Measurements from ENCODE around the gene CASP2.

CASP2 gene

GRCh38 chr7:143322760-143323633 lies 34.8 kb downstream of the CASP2 start:
- Mint-ChIP-seq H3K27ac (no peak overlapping the region), H3K4me1 (ENCODE audit: low read depth) (peaks cover 8% of the 10 kb centered on the region), H3K36me3 (ENCODE audit: low read depth) (no peaks in the 10 kb centered on the region), H3K27me3 (no peaks in the 10 kb centered on the region), H3K9me3 (no peaks in the 10 kb centered on the region), H3K4me3 (no peak overlapping the region)

- H3K27ac Mint-ChIP-seq: no peak overlapping the region
- no peaks in the 10 kb centered on the region for H3K36me3 Mint-ChIP-seq (ENCODE audit: low read depth)
- H3K9me3 Mint-ChIP-seq: no peaks in the 10 kb centered on the region
- H3K4me3 Mint-ChIP-seq: no peak overlapping the region
- peaks cover 8% of the 10 kb centered on the region for H3K4me1 Mint-ChIP-seq (ENCODE audit: low read depth)
- no peaks in the 10 kb centered on the region for H3K27me3 Mint-ChIP-seq
These were observed 35.5 kb downstream of the CASP2 start for GRCh38 chr7:143323653-143324052.

GRCh38 chr7:143325240-143325639 lies 37.1 kb downstream of the CASP2 start:
- Mint-ChIP-seq H3K27ac (no peak overlapping the region), H3K4me1 (ENCODE audit: low read depth) (peaks cover 8% of the 10 kb centered on the region), H3K36me3 (ENCODE audit: low read depth) (no peaks in the 10 kb centered on the region), H3K4me3 (no peak overlapping the region), H3K9me3 (no peaks in the 10 kb centered on the region), H3K27me3 (no peaks in the 10 kb centered on the region)

- Mint-ChIP-seq H3K9me3 (no peaks in the 10 kb centered on the region), H3K4me1 (ENCODE audit: low read depth) (peaks cover 8% of the 10 kb centered on the region), H3K36me3 (ENCODE audit: low read depth) (no peaks in the 10 kb centered on the region), H3K27me3 (no peaks in the 10 kb centered on the region), H3K4me3 (no peak overlapping the region), H3K27ac (peak overlapping the region; percentile 10)
These were observed 39.8 kb downstream of the CASP2 start for GRCh38 chr7:143327903-143328302.

- H3K27ac Mint-ChIP-seq: no peak overlapping the region
- no peak overlapping the region for H3K4me3 Mint-ChIP-seq
- H3K9me3 Mint-ChIP-seq: no peaks in the 10 kb centered on the region
These were observed 41.5 kb downstream of the CASP2 start for GRCh38 chr7:143329471-143330170.

GRCh38 chr7:143331179-143331801 lies 43.1 kb downstream of the CASP2 start:
- no peaks in the 10 kb centered on the region for H3K36me3 Mint-ChIP-seq (ENCODE audit: low read depth)
- no peaks in the 10 kb centered on the region for H3K9me3 Mint-ChIP-seq
- H3K4me1 Mint-ChIP-seq (ENCODE audit: low read depth): no peaks in the 10 kb centered on the region
- H3K27me3 Mint-ChIP-seq: peaks cover 4% of the 10 kb centered on the region
- H3K27ac Mint-ChIP-seq: no peak overlapping the region
- no peak overlapping the region for H3K4me3 Mint-ChIP-seq

More at GRCh38 chr7:143329471-143330170, 41.5 kb downstream of the CASP2 start:
- Mint-ChIP-seq H3K27me3 (no peaks in the 10 kb centered on the region), H3K36me3 (ENCODE audit: low read depth) (no peaks in the 10 kb centered on the region), H3K4me1 (ENCODE audit: low read depth) (peaks cover 8% of the 10 kb centered on the region)

- Mint-ChIP-seq H3K4me3 (no peak overlapping the region), H3K9me3 (no peaks in the 10 kb centered on the region), H3K4me1 (ENCODE audit: low read depth) (no peaks in the 10 kb centered on the region), H3K27ac (no peak overlapping the region), H3K36me3 (ENCODE audit: low read depth) (no peaks in the 10 kb centered on the region), H3K27me3 (peaks cover 18% of the 10 kb centered on the region)
These were observed 46.1 kb downstream of the CASP2 start for GRCh38 chr7:143334244-143334643.

GRCh38 chr7:143337216-143337615 lies 49.1 kb downstream of the CASP2 start:
- Mint-ChIP-seq H3K4me1 (ENCODE audit: low read depth) (no peaks in the 10 kb centered on the region), H3K36me3 (ENCODE audit: low read depth) (no peaks in the 10 kb centered on the region), H3K9me3 (no peaks in the 10 kb centered on the region), H3K27me3 (peaks cover 18% of the 10 kb centered on the region), H3K4me3 (no peak overlapping the region), H3K27ac (no peak overlapping the region)

GRCh38 chr7:143341842-143342241 lies 53.7 kb downstream of the CASP2 start:
- H3K4me3 Mint-ChIP-seq: no peak overlapping the region
- H3K4me1 Mint-ChIP-seq (ENCODE audit: low read depth): peaks cover 12% of the 10 kb centered on the region
- no peaks in the 10 kb centered on the region for H3K9me3 Mint-ChIP-seq
- H3K27ac Mint-ChIP-seq: no peak overlapping the region
- no peaks in the 10 kb centered on the region for H3K36me3 Mint-ChIP-seq (ENCODE audit: low read depth)
- peaks cover 23% of the 10 kb centered on the region for H3K27me3 Mint-ChIP-seq

GRCh38 chr7:143343596-143343995 lies 55.4 kb downstream of the CASP2 start:
- no peaks in the 10 kb centered on the region for H3K9me3 Mint-ChIP-seq
- H3K4me3 Mint-ChIP-seq: no peak overlapping the region
- peaks cover 16% of the 10 kb centered on the region for H3K27me3 Mint-ChIP-seq
- H3K4me1 Mint-ChIP-seq (ENCODE audit: low read depth): peaks cover 12% of the 10 kb centered on the region
- H3K36me3 Mint-ChIP-seq (ENCODE audit: low read depth): no peaks in the 10 kb centered on the region
- H3K27ac Mint-ChIP-seq: no peak overlapping the region

- peaks cover 12% of the 10 kb centered on the region for H3K27me3 Mint-ChIP-seq
- H3K27ac Mint-ChIP-seq: peak overlapping the region; percentile 63
- no peaks in the 10 kb centered on the region for H3K36me3 Mint-ChIP-seq (ENCODE audit: low read depth)
- H3K4me1 Mint-ChIP-seq (ENCODE audit: low read depth): peaks cover 12% of the 10 kb centered on the region
- H3K4me3 Mint-ChIP-seq: peak overlapping the region; percentile 71
- no peaks in the 10 kb centered on the region for H3K9me3 Mint-ChIP-seq
These were observed 57.3 kb downstream of the CASP2 start for GRCh38 chr7:143345428-143345900.

GRCh38 chr7:143346018-143346417 lies 57.9 kb downstream of the CASP2 start:
- no peak overlapping the region for H3K27ac Mint-ChIP-seq
- H3K4me3 Mint-ChIP-seq: no peak overlapping the region
- peaks cover 12% of the 10 kb centered on the region for H3K27me3 Mint-ChIP-seq

GRCh38 chr7:143347950-143348349 lies 59.8 kb downstream of the CASP2 start:
- Mint-ChIP-seq H3K36me3 (ENCODE audit: low read depth) (no peaks in the 10 kb centered on the region), H3K4me1 (ENCODE audit: low read depth) (peaks cover 12% of the 10 kb centered on the region), H3K9me3 (no peaks in the 10 kb centered on the region), H3K4me3 (no peak overlapping the region), H3K27ac (no peak overlapping the region), H3K27me3 (peaks cover 12% of the 10 kb centered on the region)

More at GRCh38 chr7:143346018-143346417, 57.9 kb downstream of the CASP2 start:
- no peaks in the 10 kb centered on the region for H3K9me3 Mint-ChIP-seq
- peaks cover 12% of the 10 kb centered on the region for H3K4me1 Mint-ChIP-seq (ENCODE audit: low read depth)
- H3K36me3 Mint-ChIP-seq (ENCODE audit: low read depth): no peaks in the 10 kb centered on the region

- no peak overlapping the region for H3K27ac Mint-ChIP-seq
These were observed 62.9 kb downstream of the CASP2 start for GRCh38 chr7:143351060-143351459.

GRCh38 chr7:143351574-143351973 lies 63.4 kb downstream of the CASP2 start:
- Mint-ChIP-seq H3K4me3 (no peak overlapping the region), H3K36me3 (ENCODE audit: low read depth) (no peaks in the 10 kb centered on the region), H3K9me3 (no peaks in the 10 kb centered on the region), H3K27ac (no peak overlapping the region), H3K27me3 (peaks cover 5% of the 10 kb centered on the region), H3K4me1 (ENCODE audit: low read depth) (no peaks in the 10 kb centered on the region)

More at GRCh38 chr7:143351060-143351459, 62.9 kb downstream of the CASP2 start:
- Mint-ChIP-seq H3K9me3 (no peaks in the 10 kb centered on the region), H3K4me3 (no peak overlapping the region), H3K4me1 (ENCODE audit: low read depth) (peaks cover under 1% of the 10 kb centered on the region), H3K27me3 (peaks cover 11% of the 10 kb centered on the region), H3K36me3 (ENCODE audit: low read depth) (no peaks in the 10 kb centered on the region)

Data from stimulated activated naive CD8-positive, alpha-beta T cell treated with anti-CD3 and anti-CD28 coated beads, Interleukin-15, Interleukin-2, amounts not matched to agents 100 ng/mL and 50 ng/mL, for 24 hours (primary cell).